ENCODE results near the gene CLNK.
A peak's percentile ranks its signal among the peaks of the same experiment; 100 is the strongest.

The CLNK gene

GRCh38 chr4:10495651-10496050 lies 188.9 kb downstream of the CLNK start:
- no peak for DNase-seq

GRCh38 chr4:10492464-10492863 lies 192.1 kb downstream of the CLNK start:
- DNase-seq = no peak

DNA sequence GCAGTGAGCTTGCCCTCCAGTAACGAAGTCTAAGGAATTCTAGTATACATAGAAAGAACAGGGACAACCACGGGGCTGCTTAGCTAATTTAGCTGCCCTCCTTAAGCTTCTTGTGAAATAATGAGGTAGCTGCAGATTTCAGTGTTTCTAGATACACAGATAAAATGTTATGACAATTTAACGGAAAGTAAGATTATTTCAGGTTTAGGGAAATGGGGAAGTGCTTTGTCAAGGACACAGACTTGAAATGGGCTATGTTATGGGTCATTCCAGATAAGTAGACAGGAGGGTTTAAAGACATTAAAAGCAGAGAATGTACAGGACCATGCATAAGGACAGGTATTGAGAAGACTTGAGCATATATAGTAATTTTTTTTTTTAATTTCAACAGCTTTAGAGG lies 193.2 kb downstream of the CLNK start:
- DNase-seq = no peak

- no peak for DNase-seq
Measured at GRCh38 chr4:10490996-10491395, 193.6 kb downstream of the CLNK start.

- DNase-seq = no peak
Measured at GRCh38 chr4:10482913-10483312, 201.7 kb downstream of the CLNK start.

- no peak for DNase-seq
Measured at GRCh38 chr4:10480616-10481015, 204.0 kb downstream of the CLNK start.

- no peak for DNase-seq
Measured at GRCh38 chr4:10478621-10479020, 205.9 kb downstream of the CLNK start.

GRCh38 chr4:10470505-10470904 lies 214.1 kb downstream of the CLNK start:
- no peak for DNase-seq

- no peak for DNase-seq
Measured at GRCh38 chr4:10466161-10466560, 218.4 kb downstream of the CLNK start.

DNA sequence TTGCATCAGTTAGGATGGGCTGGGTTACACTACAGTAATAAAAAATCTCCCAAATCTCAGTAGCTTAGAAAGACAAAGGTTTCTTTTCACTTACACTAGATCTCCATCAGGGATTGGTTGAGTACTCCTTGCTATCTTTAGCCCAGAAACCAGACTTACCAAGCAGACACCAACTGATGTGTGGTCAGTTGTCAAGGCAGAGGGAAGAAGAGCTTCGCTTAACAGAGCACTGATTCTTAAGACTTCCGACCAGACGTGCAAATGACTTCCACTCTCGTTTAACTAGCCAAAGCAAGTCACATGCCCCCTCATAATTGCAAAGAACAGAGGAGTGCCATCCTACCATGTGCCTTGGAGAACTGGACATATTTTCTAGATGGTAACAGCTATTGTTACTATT lies 221.7 kb downstream of the CLNK start:
- DNase-seq = no peak

- no peak for DNase-seq
Measured at GRCh38 chr4:10461850-10462400, 222.6 kb downstream of the CLNK start.

GRCh38 chr4:10461091-10461849 lies 223.3 kb downstream of the CLNK start:
- peak; percentile 79 to 86 for DNase-seq

- peak; percentile 58 to 65 for DNase-seq
Measured at GRCh38 chr4:10460313-10461047, 224.1 kb downstream of the CLNK start.

DNA sequence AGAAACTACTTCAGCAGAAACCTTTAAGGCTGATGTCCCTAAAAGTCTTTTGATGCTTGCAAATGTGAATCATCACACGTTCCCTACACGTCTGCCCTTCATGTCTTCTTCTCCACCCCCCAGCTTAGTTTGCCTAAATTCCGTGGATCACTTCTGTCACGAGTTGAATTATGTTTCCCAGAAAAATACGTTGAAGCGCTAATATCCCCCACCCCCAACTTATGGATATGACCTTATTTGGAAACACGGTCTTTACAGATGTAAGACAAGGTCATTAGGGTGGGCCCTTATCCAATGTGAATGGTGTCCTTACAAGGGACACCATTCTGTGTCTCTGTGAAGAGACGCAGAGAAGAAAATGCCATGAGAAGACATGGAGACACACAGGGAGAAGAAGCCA lies 225.3 kb downstream of the CLNK start:
- DNase-seq = no peak

DNA sequence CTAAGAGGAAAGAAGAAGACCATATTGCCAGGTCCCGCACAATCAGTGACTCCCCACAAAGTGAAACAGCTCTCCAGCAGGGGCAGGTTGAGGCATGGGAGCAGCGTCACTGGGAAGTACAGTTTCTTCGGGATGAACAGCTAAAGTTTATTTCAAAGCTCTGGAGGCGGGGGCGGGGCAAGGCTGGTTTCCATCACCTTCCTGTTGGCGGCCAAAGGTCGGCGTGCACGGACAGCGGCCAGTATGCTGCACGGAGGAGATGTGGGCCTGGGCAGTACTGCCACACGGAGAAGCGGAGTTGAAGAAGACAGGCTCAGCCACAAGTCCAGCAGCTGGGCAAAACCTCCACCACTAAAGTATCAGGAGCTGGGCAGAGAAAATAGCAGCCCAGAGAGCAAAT lies 226.4 kb downstream of the CLNK start:
- DNase-seq = no peak

DNA sequence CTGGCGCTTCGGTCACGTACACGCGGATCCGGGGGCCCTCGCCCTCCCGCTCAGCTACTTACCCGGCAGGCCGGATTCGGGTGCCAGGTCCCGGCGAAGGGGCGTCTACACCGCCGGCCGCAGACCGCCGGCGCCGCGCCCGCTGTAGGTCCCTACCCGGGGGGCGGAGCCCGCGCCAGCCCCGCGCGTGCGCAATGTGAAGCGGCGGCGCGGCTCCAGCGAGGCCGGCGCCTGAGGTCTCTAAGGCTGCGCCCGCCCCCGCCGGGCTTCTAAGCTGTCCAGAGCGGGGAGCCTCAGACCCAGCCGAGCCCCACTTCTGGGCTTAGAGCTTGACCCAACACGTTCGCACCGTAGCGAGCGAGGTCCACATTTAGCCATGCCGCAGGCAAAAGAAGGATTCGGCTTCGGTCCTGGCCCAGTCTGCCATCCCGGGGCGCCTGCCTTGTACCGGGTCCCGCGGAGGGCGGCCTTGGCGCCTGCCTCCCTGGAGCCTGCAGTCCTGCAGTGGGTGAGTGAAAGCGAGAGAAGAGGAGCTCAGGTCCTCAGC lies 227.2 kb downstream of the CLNK start, which contains the start of gene ZNF518B:
TSS of gene ZNF518B (minus strand) at position 172 of the 547 bp plus-strand sequence. CDS start 11,098 bp downstream, outside the sequence.
- peak; percentile 83 to 86 for DNase-seq

DNA sequence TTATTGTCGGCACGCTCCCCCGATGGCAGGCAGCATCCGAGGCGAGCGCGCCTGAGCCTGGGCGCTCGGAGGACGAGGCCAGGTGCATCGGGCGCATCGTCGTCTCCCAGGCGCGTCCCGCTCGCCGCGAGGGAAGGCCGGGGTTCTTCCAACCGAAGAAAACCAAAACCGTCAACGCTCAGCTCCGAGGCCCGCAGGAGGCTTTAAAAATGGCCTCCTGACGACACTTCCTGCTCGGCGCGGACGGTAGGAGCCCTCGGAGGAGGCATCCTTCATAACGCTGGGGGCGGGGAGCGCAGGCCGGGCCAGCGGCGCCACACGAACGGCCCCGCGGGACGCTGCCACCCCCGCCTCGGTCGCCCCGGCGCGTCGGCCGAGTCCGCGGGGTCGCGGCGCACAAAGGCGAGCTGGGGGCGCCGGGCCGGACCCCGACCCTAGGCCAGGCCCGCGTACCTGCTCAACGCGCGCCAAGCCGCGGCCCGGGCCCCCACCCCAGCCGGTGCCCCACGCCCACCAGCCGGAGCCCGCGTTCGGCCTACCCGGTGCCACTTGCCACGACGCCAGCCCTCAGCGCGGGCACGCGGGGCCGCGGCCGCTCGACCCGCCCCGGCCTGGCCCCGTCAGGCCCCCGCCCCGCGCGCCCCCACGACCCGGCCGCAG lies 227.8 kb downstream of the CLNK start:
- peak; percentile 65 to 74 for DNase-seq

DNA sequence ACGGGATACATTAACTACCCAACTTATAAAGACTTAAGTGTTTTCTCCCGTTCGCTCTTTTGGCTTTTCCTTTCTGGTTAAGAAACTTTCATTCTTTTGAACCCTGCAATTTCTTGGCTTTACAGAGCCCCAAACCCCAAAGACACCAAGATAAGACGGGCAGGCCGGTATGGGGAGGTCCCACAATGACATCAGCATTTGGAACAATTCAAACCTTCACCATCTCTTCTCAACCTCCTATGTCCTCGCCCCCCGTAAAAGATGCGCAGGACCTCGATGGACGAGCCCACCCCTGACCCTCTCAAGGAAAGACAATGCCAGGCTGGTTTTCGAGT lies 228.3 kb downstream of the CLNK start:
- DNase-seq = no peak

DNA sequence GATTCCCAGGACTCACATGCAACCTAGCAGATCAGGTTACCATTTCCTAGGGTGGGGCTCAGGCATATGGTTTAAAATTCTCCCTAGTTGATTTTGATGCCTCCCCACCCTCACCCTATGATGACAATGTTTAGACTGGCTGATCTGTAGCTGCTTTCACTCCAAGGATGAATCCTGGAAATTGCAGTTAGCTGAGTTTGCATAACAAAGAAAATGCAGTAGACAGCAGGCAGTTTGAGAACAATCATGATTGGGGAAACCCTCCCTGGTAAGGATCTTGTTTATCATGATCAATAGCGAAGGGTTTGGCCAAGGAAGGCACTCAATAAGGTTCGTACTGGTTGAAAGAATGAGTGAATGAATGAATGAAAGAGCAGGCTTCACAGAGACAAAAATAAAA lies 229.4 kb downstream of the CLNK start:
- DNase-seq = no peak

- no peak for DNase-seq
Measured at GRCh38 chr4:10454726-10455125, 229.8 kb downstream of the CLNK start.

DNA sequence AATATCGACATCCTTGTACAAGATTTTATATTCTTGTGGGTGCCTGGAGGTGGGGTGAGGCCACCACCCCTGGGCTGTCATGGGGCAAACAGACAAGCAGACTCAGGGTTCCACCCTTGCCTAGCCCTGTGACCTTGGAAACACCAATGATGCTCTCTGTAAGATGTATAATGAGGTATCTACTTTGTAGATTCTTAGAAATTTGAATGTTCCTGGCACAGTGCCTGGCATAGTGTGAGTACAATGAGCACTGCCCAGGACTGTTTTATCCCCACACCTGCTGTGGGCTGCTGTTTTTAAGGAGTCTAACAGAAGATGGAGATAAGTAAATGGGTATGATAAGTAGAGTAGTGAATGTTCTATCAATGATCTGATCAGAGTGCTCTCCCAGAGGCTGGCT lies 230.4 kb downstream of the CLNK start:
- no peak for DNase-seq

DNA sequence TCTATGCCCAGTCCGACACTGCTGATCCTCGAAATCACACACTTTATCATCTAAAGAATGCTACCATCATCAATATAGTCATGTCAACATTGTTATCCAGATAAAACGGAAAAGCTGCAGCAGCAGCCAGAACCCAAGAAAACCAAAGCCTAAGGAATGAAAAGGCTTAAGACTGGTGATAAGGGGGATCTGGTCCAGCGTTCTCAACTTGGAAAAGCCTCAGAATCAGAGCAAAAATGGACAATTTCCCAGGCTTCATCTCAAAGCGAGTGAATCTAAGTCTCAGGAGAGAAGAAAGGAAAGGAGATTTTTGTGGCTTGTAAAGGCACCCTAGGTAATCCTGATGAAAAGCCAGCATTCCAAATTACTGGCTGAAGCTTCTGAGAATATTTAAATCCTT lies 235.6 kb downstream of the CLNK start:
- no peak for DNase-seq

DNA sequence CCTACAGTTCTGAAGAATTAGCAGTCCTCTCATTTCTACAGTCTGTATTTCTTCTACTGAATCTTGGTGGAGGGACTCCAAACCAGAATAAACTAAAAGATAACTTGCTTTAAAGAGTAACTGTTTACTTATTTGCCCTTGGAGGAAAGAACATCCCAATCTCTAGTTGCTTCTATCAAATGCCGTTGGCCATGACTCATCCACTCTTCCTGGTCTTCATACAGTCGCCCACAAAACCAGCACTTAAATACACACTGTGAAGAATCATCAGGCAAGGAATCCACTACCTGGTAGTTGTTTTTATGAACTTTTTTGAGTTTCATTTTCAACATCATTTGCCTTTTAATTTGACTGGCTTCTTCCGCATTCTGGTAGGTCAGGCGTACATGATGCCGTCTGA lies 241.6 kb downstream of the CLNK start:
- no peak for DNase-seq
